Body of pancreas (tissue), 4 donors: ENCODE measurements around the gene TTC7B.

Experiments used
- POLR2A ChIP-seq, 3 donors: fragments of 450-650 bp; IDR thresholded peaks; one replicate each; pipeline ENCODE4 v1.6.1; 2016; ENCODE audit warnings: antibody characterized with exemption in 3 of 3, mild to moderate bottlenecking in 2 of 3
- TF ChIP-seq, protein P1 (sequence below), 7 experiments: fragments of 450-650 bp in 4 of 7; fragments of 200-600 bp in 3 of 7; sonication (generic) in 3 of 7; IDR thresholded peaks; one replicate each; pipeline ENCODE4 v1.5.1; 2016 to 2019; ENCODE audit warnings: antibody characterized with exemption in 7 of 7

DNA sequence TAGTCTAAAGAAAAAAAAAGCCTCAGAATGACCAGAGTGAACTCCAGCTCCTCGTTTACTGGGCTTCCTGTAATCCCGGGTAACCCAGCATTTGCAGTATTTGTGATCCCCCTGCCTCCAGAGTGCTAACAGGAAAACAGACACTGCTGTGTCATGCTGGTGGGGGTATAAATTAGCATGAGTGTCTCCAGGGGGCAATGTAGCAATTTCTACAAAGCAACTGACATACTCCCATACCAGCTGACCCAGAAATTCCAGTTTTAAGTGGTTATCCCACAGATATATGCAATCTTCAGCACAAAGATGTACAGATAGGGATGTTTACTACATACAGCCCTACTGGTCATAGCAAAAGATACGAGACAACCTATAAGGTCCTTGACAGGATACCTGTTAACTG is 18.8 kb downstream of the TTC7B start:
- TF ChIP-seq, protein P1, sequence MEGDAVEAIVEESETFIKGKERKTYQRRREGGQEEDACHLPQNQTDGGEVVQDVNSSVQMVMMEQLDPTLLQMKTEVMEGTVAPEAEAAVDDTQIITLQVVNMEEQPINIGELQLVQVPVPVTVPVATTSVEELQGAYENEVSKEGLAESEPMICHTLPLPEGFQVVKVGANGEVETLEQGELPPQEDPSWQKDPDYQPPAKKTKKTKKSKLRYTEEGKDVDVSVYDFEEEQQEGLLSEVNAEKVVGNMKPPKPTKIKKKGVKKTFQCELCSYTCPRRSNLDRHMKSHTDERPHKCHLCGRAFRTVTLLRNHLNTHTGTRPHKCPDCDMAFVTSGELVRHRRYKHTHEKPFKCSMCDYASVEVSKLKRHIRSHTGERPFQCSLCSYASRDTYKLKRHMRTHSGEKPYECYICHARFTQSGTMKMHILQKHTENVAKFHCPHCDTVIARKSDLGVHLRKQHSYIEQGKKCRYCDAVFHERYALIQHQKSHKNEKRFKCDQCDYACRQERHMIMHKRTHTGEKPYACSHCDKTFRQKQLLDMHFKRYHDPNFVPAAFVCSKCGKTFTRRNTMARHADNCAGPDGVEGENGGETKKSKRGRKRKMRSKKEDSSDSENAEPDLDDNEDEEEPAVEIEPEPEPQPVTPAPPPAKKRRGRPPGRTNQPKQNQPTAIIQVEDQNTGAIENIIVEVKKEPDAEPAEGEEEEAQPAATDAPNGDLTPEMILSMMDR (IDR thresholded peaks at IDR 0.05): no peak
- TF ChIP-seq POLR2A (IDR thresholded peaks at IDR 0.05): no peak
